Measurements from ENCODE around the gene VSIG4. TPM values are rescaled to one million over a fixed set of nuclear protein-coding genes. Genes with fewer than 3 reads are reported as not detected.

Gene VSIG4
- polyA plus RNA-seq, 3 donors = 10.2 to 56.8 (median 25.1) TPM

GRCh38 chrX:66042307-66043077 is 2.6 kb upstream of the VSIG4 start:
- H3K4me3 ChIP-seq (replicated peaks in 1 of 3; ENCODE audit: low read depth in 2 of 3, low read length in 3 of 3) = no peak overlapping the region
- H3K4me3 Mint-ChIP-seq = no peak overlapping the region
- H3K9me3 Mint-ChIP-seq = peaks cover 0 to 2% (median 0%) of the 10 kb centered on the region in 7 donors
- H3K27ac Mint-ChIP-seq = no peak overlapping the region
- H3K4me2 ChIP-seq (replicated peaks; ENCODE audit: extremely low read depth, low read length, poor library complexity, severe bottlenecking) = no peak overlapping the region
- no peaks in the 10 kb centered on the region for H4K20me1 ChIP-seq (ENCODE audit: insufficient read depth, low read length)
- no peak overlapping the region for H3K27ac ChIP-seq (ENCODE audit: low read depth in 1 of 2, low read length in 2 of 2)
- peaks cover 4 to 7% of the 10 kb centered on the region in 2 donors for H3K36me3 Mint-ChIP-seq
- TF ChIP-seq, protein P1, sequence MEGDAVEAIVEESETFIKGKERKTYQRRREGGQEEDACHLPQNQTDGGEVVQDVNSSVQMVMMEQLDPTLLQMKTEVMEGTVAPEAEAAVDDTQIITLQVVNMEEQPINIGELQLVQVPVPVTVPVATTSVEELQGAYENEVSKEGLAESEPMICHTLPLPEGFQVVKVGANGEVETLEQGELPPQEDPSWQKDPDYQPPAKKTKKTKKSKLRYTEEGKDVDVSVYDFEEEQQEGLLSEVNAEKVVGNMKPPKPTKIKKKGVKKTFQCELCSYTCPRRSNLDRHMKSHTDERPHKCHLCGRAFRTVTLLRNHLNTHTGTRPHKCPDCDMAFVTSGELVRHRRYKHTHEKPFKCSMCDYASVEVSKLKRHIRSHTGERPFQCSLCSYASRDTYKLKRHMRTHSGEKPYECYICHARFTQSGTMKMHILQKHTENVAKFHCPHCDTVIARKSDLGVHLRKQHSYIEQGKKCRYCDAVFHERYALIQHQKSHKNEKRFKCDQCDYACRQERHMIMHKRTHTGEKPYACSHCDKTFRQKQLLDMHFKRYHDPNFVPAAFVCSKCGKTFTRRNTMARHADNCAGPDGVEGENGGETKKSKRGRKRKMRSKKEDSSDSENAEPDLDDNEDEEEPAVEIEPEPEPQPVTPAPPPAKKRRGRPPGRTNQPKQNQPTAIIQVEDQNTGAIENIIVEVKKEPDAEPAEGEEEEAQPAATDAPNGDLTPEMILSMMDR (IDR thresholded peaks at IDR 0.05) = no peak
- no peak for DNase-seq
- H2AFZ ChIP-seq (ENCODE audit: insufficient read depth, low read depth, low read length, poor library complexity, severe bottlenecking) = no peak overlapping the region
- no peaks in the 10 kb centered on the region for H3K9me3 ChIP-seq (replicated peaks in 1 of 2; ENCODE audit: control insufficient read depth in 1 of 2, insufficient read depth in 1 of 2, low read length in 2 of 2)
- H3K27me3 ChIP-seq (ENCODE audit: control insufficient read depth in 2 of 2, insufficient read depth in 2 of 2, low read length in 2 of 2) = peaks cover 0 to 6% of the 10 kb centered on the region in 2 donors
- no peaks in the 10 kb centered on the region for H3K36me3 ChIP-seq (replicated peaks in 1 of 2; ENCODE audit: control insufficient read depth in 1 of 2, insufficient read depth in 2 of 2, low read length in 2 of 2)
- peaks cover 0 to 13% (median 5%) of the 10 kb centered on the region in 3 donors for H3K27me3 Mint-ChIP-seq (ENCODE audit: low read depth in 3 of 3)
- H3K4me1 Mint-ChIP-seq = peaks cover 36% of the 10 kb centered on the region
- H3K79me2 ChIP-seq (ENCODE audit: insufficient read depth, low read length) = no peaks in the 10 kb centered on the region
- intact Hi-C loops (cut with micrococcal nuclease) = no loop called here
- WGBS (ENCODE audit: insufficient coverage) = no CpG with 5 or more reads among the region's 3 CpGs
- H3K9ac ChIP-seq (ENCODE audit: insufficient read depth, low read length, poor library complexity, severe bottlenecking) = no peak overlapping the region
- peaks cover 32 to 34% of the 10 kb centered on the region in 2 donors for H3K4me1 ChIP-seq (ENCODE audit: control insufficient read depth in 1 of 2, insufficient read depth in 2 of 2, low read length in 2 of 2)

GRCh38 chrX:66038115-66038514 is 1.8 kb downstream of the VSIG4 start:
- H4K20me1 ChIP-seq (ENCODE audit: insufficient read depth, low read length) = no peaks in the 10 kb centered on the region
- peaks cover 0 to 3% (median 0%) of the 10 kb centered on the region in 7 donors for H3K9me3 Mint-ChIP-seq
- no peak overlapping the region for H3K4me3 Mint-ChIP-seq
- no peaks in the 10 kb centered on the region for H3K36me3 ChIP-seq (replicated peaks in 1 of 2; ENCODE audit: control insufficient read depth in 1 of 2, insufficient read depth in 2 of 2, low read length in 2 of 2)
- H3K4me3 ChIP-seq (replicated peaks in 1 of 3; ENCODE audit: low read depth in 2 of 3, low read length in 3 of 3) = no peak overlapping the region
- TF ChIP-seq, protein P1 (IDR thresholded peaks at IDR 0.05) = no peak
- no peaks in the 10 kb centered on the region for H3K36me3 Mint-ChIP-seq
- no peak for DNase-seq
- peaks cover 0 to 20% of the 10 kb centered on the region in 2 donors for H3K27me3 ChIP-seq (ENCODE audit: control insufficient read depth in 2 of 2, insufficient read depth in 2 of 2, low read length in 2 of 2)
- no CpG with 5 or more reads among the region's 1 CpG for WGBS (ENCODE audit: insufficient coverage)
- intact Hi-C loops (cut with micrococcal nuclease) = no loop called here
- peaks cover 22% of the 10 kb centered on the region for H3K4me1 Mint-ChIP-seq
- H2AFZ ChIP-seq (ENCODE audit: insufficient read depth, low read depth, low read length, poor library complexity, severe bottlenecking) = no peak overlapping the region
- H3K79me2 ChIP-seq (ENCODE audit: insufficient read depth, low read length) = no peaks in the 10 kb centered on the region
- H3K4me1 ChIP-seq (ENCODE audit: control insufficient read depth in 1 of 2, insufficient read depth in 2 of 2, low read length in 2 of 2) = peaks cover 11% of the 10 kb centered on the region in 2 donors
- H3K9me3 ChIP-seq (replicated peaks in 1 of 2; ENCODE audit: control insufficient read depth in 1 of 2, insufficient read depth in 1 of 2, low read length in 2 of 2) = no peaks in the 10 kb centered on the region
- no peak overlapping the region for H3K4me2 ChIP-seq (replicated peaks; ENCODE audit: extremely low read depth, low read length, poor library complexity, severe bottlenecking)
- no peak overlapping the region for H3K27ac Mint-ChIP-seq
- H3K27ac ChIP-seq (ENCODE audit: low read depth in 1 of 2, low read length in 2 of 2) = no peak overlapping the region
- no peak overlapping the region for H3K9ac ChIP-seq (ENCODE audit: insufficient read depth, low read length, poor library complexity, severe bottlenecking)
- peaks cover 0 to 22% (median 4%) of the 10 kb centered on the region in 3 donors for H3K27me3 Mint-ChIP-seq (ENCODE audit: low read depth in 3 of 3)
